HCT116 (cell line): ENCODE measurements around the gene PRKG1. TPM values are rescaled to one million over a fixed set of nuclear protein-coding genes. Genes with fewer than 3 reads are reported as not detected.

Experiments used
- ATAC-seq: fragments of 200-7000 bp; cut with Tn5 transposase; 2 replicates; pipeline ENCODE4 v1.9.1; 2020; ENCODE audit warnings: mild to moderate bottlenecking, moderate library complexity
- BruUV-seq: library from RNA; stranded (reverse); fragments of 400-500 nt; replicated peaks from 2 replicates; lab custom pipeline; 2021; lab: Mats Ljungman, UMichigan
- CTCF ChIA-PET: fragments of 300-600 bp; sonication (Branson Sonifier 250); formaldehyde crosslinking; loops from one replicate; lab custom pipeline; 2021; ENCODE audit warnings: antibody characterized with exemption; lab: Charles Lee
- POLR2A ChIA-PET: fragments of 300-600, 350-600 bp; sonication (Branson Sonifier 250); formaldehyde crosslinking; loops from one replicate; lab custom pipeline; 2021; ENCODE audit warnings: antibody characterized with exemption; lab: Charles Lee
- RAD21 ChIA-PET, 2 experiments: fragments of 300-600 bp; sonication (Branson Sonifier 250); formaldehyde crosslinking; loops; one replicate each; lab custom pipeline; 2023; ENCODE audit warnings: low total read pairs in 2 of 2; ENCODE audit not compliant: uncharacterized antibody in 2 of 2, unreplicated experiment in 2 of 2, low non-redundant PET in 1 of 2; lab: Charles Lee
- DNase-seq: peaks from one replicate; pipeline ENCODE4 v3.0.0-alpha.2; 2010; ENCODE audit warnings: low read depth, low spot score
- H2AFZ ChIP-seq: fragments of 200-600 bp; shearing (Covaris generic), sonication (generic); 2 replicates; pipeline ENCODE4 v1.6.1; 2017; ENCODE audit warnings: low read depth, mixed run types, mixed read lengths, antibody characterized with exemption, low read length; ENCODE audit not compliant: poor library complexity, severe bottlenecking
- H3K27ac ChIP-seq: 2 replicates; pipeline ENCODE4 v1.5.1; 2012; ENCODE audit warnings: low read depth, low read length
- H3K27me3 ChIP-seq: fragments of 200-600 bp; sonication (generic); 2 replicates; pipeline ENCODE4 v1.6.1; 2016; ENCODE audit warnings: mixed run types, low read length, mixed read lengths; ENCODE audit not compliant: insufficient read depth
- H3K36me3 ChIP-seq, 2 experiments: fragments of 200-500 bp in 1 of 2; fragments of 200-600 bp in 1 of 2; sonication (Bioruptor generic) in 1 of 2; sonication (generic) in 1 of 2; 2 replicates each; pipeline versions ENCODE4 v1.5.1 to v1.6.1; 2014 to 2016; ENCODE audit warnings: low read length in 2 of 2, inconsistent platforms in 1 of 2, mixed read lengths in 1 of 2, mixed run types in 1 of 2; ENCODE audit not compliant: insufficient read depth in 2 of 2, control insufficient read depth in 1 of 2
- H3K4me1 ChIP-seq, 2 experiments: fragments of 200-600 bp in 1 of 2; sonication (generic) in 1 of 2; 2 replicates each; pipeline versions ENCODE4 v1.5.1 to v1.6.1; 2012 to 2017; ENCODE audit warnings: low read length in 2 of 2, inconsistent platforms in 1 of 2, mild to moderate bottlenecking in 1 of 2, mixed read lengths in 1 of 2, mixed run types in 1 of 2, moderate library complexity in 1 of 2; ENCODE audit not compliant: insufficient read depth in 2 of 2, control insufficient read depth in 1 of 2
- H3K4me2 ChIP-seq: fragments of 200-600 bp; sonication (generic); 2 replicates; pipeline ENCODE4 v1.6.1; 2017; ENCODE audit warnings: mixed run types, low read length, mixed read lengths
- H3K4me3 ChIP-seq, 2 experiments: fragments of 200-600 bp in 1 of 2; sonication (generic) in 1 of 2; replicated peaks in 1 of 2; 2 replicates each; pipeline ENCODE4 v1.5.1; 2011 to 2016; ENCODE audit warnings: low read length in 2 of 2, control low read depth in 1 of 2, low read depth in 1 of 2, mild to moderate bottlenecking in 1 of 2, mixed read lengths in 1 of 2, mixed run types in 1 of 2
- H3K79me2 ChIP-seq: fragments of 200-600 bp; sonication (generic); 2 replicates; pipeline ENCODE4 v1.6.1; 2017; ENCODE audit warnings: mild to moderate bottlenecking, mixed run types, low read length, moderate library complexity, mixed read lengths; ENCODE audit not compliant: insufficient read depth
- H3K9ac ChIP-seq: fragments of 200-600 bp; sonication (generic); 2 replicates; pipeline ENCODE4 v1.6.1; 2016; ENCODE audit warnings: low read length, mixed read lengths
- H3K9me2 ChIP-seq: fragments of 200-600 bp; sonication (generic), shearing (Covaris generic); 2 replicates; pipeline ENCODE4 v1.6.1; 2017; ENCODE audit warnings: mixed run types, mild to moderate bottlenecking, moderate library complexity; ENCODE audit not compliant: insufficient read depth
- H3K9me3 ChIP-seq, 2 experiments: fragments of 200-500 bp in 1 of 2; fragments of 200-600 bp in 1 of 2; sonication (Bioruptor generic) in 1 of 2; sonication (generic) in 1 of 2; 2 replicates each; pipeline ENCODE4 v1.6.1; 2014 to 2017; ENCODE audit warnings: low read length in 2 of 2, mixed read lengths in 2 of 2, inconsistent platforms in 1 of 2, low read depth in 1 of 2, mild to moderate bottlenecking in 1 of 2, mixed run types in 1 of 2, moderate library complexity in 1 of 2; ENCODE audit not compliant: control insufficient read depth in 1 of 2, insufficient read depth in 1 of 2
- H4K20me1 ChIP-seq: fragments of 200-600 bp; sonication (generic), shearing (Covaris generic); 2 replicates; pipeline ENCODE4 v1.6.1; 2017; ENCODE audit warnings: mixed run types, mild to moderate bottlenecking, moderate library complexity; ENCODE audit not compliant: insufficient read depth
- CBX3 ChIP-seq: IDR thresholded peaks from 2 replicates; pipeline ENCODE4 v1.6.1; 2012; ENCODE audit warnings: low read depth
- CEBPB ChIP-seq: IDR thresholded peaks from 2 replicates; pipeline ENCODE4 v1.6.1; 2012; ENCODE audit warnings: low read depth
- CTCF ChIP-seq, 3 experiments: fragments of 200-600 bp in 1 of 3; sonication (generic) in 1 of 3; IDR thresholded peaks in 2 of 3; conservative IDR thresholded peaks in 1 of 3; 2 replicates each; pipeline ENCODE4 v1.5.1; 2012 to 2017; ENCODE audit warnings: low read depth in 2 of 3, low read length in 2 of 3, antibody characterized with exemption in 1 of 3, borderline replicate concordance in 1 of 3, control low read depth in 1 of 3, mild to moderate bottlenecking in 1 of 3, mixed read lengths in 1 of 3, mixed run types in 1 of 3, moderate library complexity in 1 of 3; ENCODE audit not compliant: insufficient read depth in 1 of 3
- EGR1 ChIP-seq: IDR thresholded peaks from 2 replicates; pipeline ENCODE4 v1.6.1; 2012; ENCODE audit warnings: low read depth
- FOSL1 ChIP-seq: IDR thresholded peaks from 2 replicates; pipeline ENCODE4 v1.6.1; 2012; ENCODE audit warnings: low read depth
- POLR2AphosphoS5 ChIP-seq: IDR thresholded peaks from 2 replicates; pipeline ENCODE4 v1.6.1; 2011; ENCODE audit warnings: mild to moderate bottlenecking, low read depth, low read length, moderate library complexity
- SP1 ChIP-seq: IDR thresholded peaks from 2 replicates; pipeline ENCODE4 v1.6.1; 2012; ENCODE audit warnings: low read depth
- TCF7L2 ChIP-seq: IDR thresholded peaks from 2 replicates; pipeline ENCODE4 v1.7.0; 2011; ENCODE audit warnings: borderline replicate concordance, inconsistent platforms; ENCODE audit not compliant: insufficient read depth, insufficient read length; ENCODE audit errors: extremely low read depth
- YY1 ChIP-seq: IDR thresholded peaks from 2 replicates; pipeline ENCODE4 v1.6.1; 2011; ENCODE audit warnings: low read length, low read depth, moderate library complexity, mild to moderate bottlenecking; ENCODE audit not compliant: insufficient replicate concordance; ENCODE audit errors: extremely low read depth
- ZNF274 ChIP-seq: fragments of 200-500 bp; sonication (Bioruptor generic); IDR thresholded peaks from 2 replicates; pipeline ENCODE4 v1.6.1; 2014; ENCODE audit warnings: mild to moderate bottlenecking, low read depth, low read length, inconsistent platforms
- intact Hi-C: fragments of 100-400 bp; cut with micrococcal nuclease; formaldehyde crosslinking; loops from 2 replicates; pipeline ENCODE4 v1.10.0; 2022
- total RNA-seq: library from RNA; stranded (reverse); gene quantifications from one replicate; pipeline ENCODE4 v1.2.1, GENCODE V29; 2021; ENCODE audit not compliant: unreplicated experiment
- TF ChIP-seq, protein P1 (sequence below): IDR thresholded peaks from 2 replicates; pipeline ENCODE4 v1.6.1; 2012
- TF ChIP-seq, protein P2 (sequence below): IDR thresholded peaks from 2 replicates; pipeline ENCODE4 v1.6.1; 2011; ENCODE audit warnings: mild to moderate bottlenecking, low read length, moderate library complexity; ENCODE audit not compliant: insufficient replicate concordance; ENCODE audit errors: extremely low read depth

PRKG1 gene
- total RNA-seq, 1 experiment from 2014 or later: 1.4 TPM

GRCh38 chr10:51406581-51406980 lies 332.3 kb downstream of the PRKG1 start:
- Histone ChIP-seq H3K79me2 (no peaks in the 10 kb centered on the region), H3K9ac (no peak overlapping the region), H2AFZ (no peak overlapping the region), H4K20me1 (no peaks in the 10 kb centered on the region), H3K4me2 (no peak overlapping the region)
- BruUV-seq: no TSS peak
- TF ChIP-seq YY1: no peak
- no peak for TF ChIP-seq POLR2AphosphoS5
- TF ChIP-seq FOSL1: no peak
- no peak for TF ChIP-seq TCF7L2
- no peak for TF ChIP-seq ZNF274
- no peak for TF ChIP-seq CTCF (IDR thresholded peaks at IDR 0.05 in 2 of 3, conservative IDR thresholded peaks at IDR 0.05 in 1 of 3; ENCODE audit: borderline replicate concordance in 1 of 3, insufficient read depth in 1 of 3, low read depth in 2 of 3, low read length in 2 of 3)
- TF ChIP-seq SP1: no peak
- TF ChIP-seq, protein P1, sequence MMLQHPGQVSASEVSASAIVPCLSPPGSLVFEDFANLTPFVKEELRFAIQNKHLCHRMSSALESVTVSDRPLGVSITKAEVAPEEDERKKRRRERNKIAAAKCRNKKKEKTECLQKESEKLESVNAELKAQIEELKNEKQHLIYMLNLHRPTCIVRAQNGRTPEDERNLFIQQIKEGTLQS: no peak
- no peak for TF ChIP-seq CEBPB
- TF ChIP-seq CBX3: no peak
- no peak for TF ChIP-seq EGR1
- TF ChIP-seq, protein P2, sequence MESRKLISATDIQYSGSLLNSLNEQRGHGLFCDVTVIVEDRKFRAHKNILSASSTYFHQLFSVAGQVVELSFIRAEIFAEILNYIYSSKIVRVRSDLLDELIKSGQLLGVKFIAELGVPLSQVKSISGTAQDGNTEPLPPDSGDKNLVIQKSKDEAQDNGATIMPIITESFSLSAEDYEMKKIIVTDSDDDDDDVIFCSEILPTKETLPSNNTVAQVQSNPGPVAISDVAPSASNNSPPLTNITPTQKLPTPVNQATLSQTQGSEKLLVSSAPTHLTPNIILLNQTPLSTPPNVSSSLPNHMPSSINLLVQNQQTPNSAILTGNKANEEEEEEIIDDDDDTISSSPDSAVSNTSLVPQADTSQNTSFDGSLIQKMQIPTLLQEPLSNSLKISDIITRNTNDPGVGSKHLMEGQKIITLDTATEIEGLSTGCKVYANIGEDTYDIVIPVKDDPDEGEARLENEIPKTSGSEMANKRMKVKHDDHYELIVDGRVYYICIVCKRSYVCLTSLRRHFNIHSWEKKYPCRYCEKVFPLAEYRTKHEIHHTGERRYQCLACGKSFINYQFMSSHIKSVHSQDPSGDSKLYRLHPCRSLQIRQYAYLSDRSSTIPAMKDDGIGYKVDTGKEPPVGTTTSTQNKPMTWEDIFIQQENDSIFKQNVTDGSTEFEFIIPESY: no peak
- TF ChIP-seq, all 23 proteins: peak for 0
- no peaks in the 10 kb centered on the region for H3K36me3 ChIP-seq
- H3K4me1 ChIP-seq: no peaks in the 10 kb centered on the region
- H3K27me3 ChIP-seq: no peaks in the 10 kb centered on the region
- no peaks in the 10 kb centered on the region for H3K9me3 ChIP-seq
- CTCF ChIA-PET: no interaction called here
- H3K9me2 ChIP-seq: no peaks in the 10 kb centered on the region
- intact Hi-C loops: no loop called here
- POLR2A ChIA-PET: no interaction called here
- RAD21 ChIA-PET: no interaction called here
- no peak for DNase-seq
- no peak overlapping the region for H3K4me3 ChIP-seq
- ATAC-seq: no peak
- no peak overlapping the region for H3K27ac ChIP-seq
